OCI-LY1 (cell line): ENCODE measurements around the gene KCNN3.

Source experiments
- CTCF ChIP-seq: fragments of 200-600 bp; sonication (generic), shearing (Covaris generic); IDR thresholded peaks from 2 replicates; pipeline ENCODE4 v1.5.1; 2017; ENCODE audit warnings: mild to moderate bottlenecking, antibody characterized with exemption, low read length, moderate library complexity, mixed read lengths
- EZH2 ChIP-seq: fragments of 200-600 bp; sonication (generic), shearing (Covaris generic); IDR thresholded peaks from 2 replicates; pipeline ENCODE4 v1.8.0; 2017; ENCODE audit warnings: borderline replicate concordance, mixed run types, mild to moderate bottlenecking, antibody characterized with exemption, low read length, moderate library complexity, mixed read lengths

GRCh38 chr1:154873321-154873950 lies 3.4 kb upstream of the KCNN3 start:
- TF ChIP-seq EZH2: no peak
- no peak for TF ChIP-seq CTCF
